Spleen (tissue), 7 donors: ENCODE results near the gene MON1B.

Experiments used
- CTCF ChIP-seq, 11 experiments: fragments of 200-600 bp in 7 of 11; fragments of 450-650 bp in 4 of 11; sonication (generic) in 4 of 11; IDR thresholded peaks in 8 of 11; conservative IDR thresholded peaks in 3 of 11; 1 replicate in 7 of 11; 2 replicates in 4 of 11; pipeline versions ENCODE4 v1.4.0 to v1.8.0; 2016 to 2021; ENCODE audit warnings: antibody characterized with exemption in 11 of 11, inconsistent platforms in 4 of 11, mild to moderate bottlenecking in 1 of 11
- POLR2A ChIP-seq, 3 donors: fragments of 450-650 bp; IDR thresholded peaks; one replicate each; pipeline ENCODE4 v1.5.1; 2017; ENCODE audit warnings: antibody characterized with exemption in 3 of 3, mild to moderate bottlenecking in 1 of 3
- POLR2AphosphoS5 ChIP-seq, 3 donors: sonication (generic); formaldehyde crosslinking; IDR thresholded peaks; one replicate each; pipeline ENCODE4 v1.5.1; 2017; ENCODE audit warnings: antibody characterized with exemption in 3 of 3
- donor health status: DM: no; HTN: no; CAD: no; lungs with moderate emphysema.
- donor health status: DM: no; HTN: no; CAD: no.
- donor health status: DM: no; HTN: no; CAD: no.

- TF ChIP-seq CTCF (IDR thresholded peaks at IDR 0.05 in 8 of 11, conservative IDR thresholded peaks at IDR 0.05 in 3 of 11) (no peak), POLR2AphosphoS5 (IDR thresholded peaks at IDR 0.05) (no peak), POLR2A (IDR thresholded peaks at IDR 0.05) (no peak)
Observed at GRCh38 chr16:77183137-77183536, 7.9 kb upstream of the MON1B start.
